Epidermal melanocyte (primary cell): ENCODE measurements around the gene ITGB5.

Experiments
- DNase-seq: peaks from one replicate; pipeline ENCODE4 v3.0.0; 2011; ENCODE audit warnings: low spot score; ENCODE audit not compliant: insufficient read length

ITGB5 gene

GRCh38 chr3:124867511-124867910 lies 19.7 kb downstream of the ITGB5 start:
- DNase-seq: no peak

GRCh38 chr3:124862006-124862405 lies 25.2 kb downstream of the ITGB5 start:
- DNase-seq: no peak

- DNase-seq: no peak
These were observed 26.1 kb downstream of the ITGB5 start for GRCh38 chr3:124861041-124861440.

- peak; percentile 73 for DNase-seq
These were observed 26.6 kb downstream of the ITGB5 start for GRCh38 chr3:124860599-124860998.

- no peak for DNase-seq
These were observed 28.1 kb downstream of the ITGB5 start for GRCh38 chr3:124859025-124859424.

GRCh38 chr3:124858275-124858674 lies 28.9 kb downstream of the ITGB5 start:
- DNase-seq: no peak

- no peak for DNase-seq
These were observed 30.5 kb downstream of the ITGB5 start for GRCh38 chr3:124856677-124857076.

GRCh38 chr3:124854009-124854408 lies 33.2 kb downstream of the ITGB5 start:
- DNase-seq: no peak

GRCh38 chr3:124853446-124853845 lies 33.7 kb downstream of the ITGB5 start:
- DNase-seq: no peak

- no peak for DNase-seq
These were observed 35.3 kb downstream of the ITGB5 start for GRCh38 chr3:124851905-124852304.

- DNase-seq: no peak
These were observed 36.0 kb downstream of the ITGB5 start for GRCh38 chr3:124851136-124851535.

- no peak for DNase-seq
These were observed 36.5 kb downstream of the ITGB5 start for GRCh38 chr3:124850633-124851032.

GRCh38 chr3:124850212-124850611 lies 37.0 kb downstream of the ITGB5 start:
- no peak for DNase-seq

- no peak for DNase-seq
These were observed 38.9 kb downstream of the ITGB5 start for GRCh38 chr3:124848300-124848699.

- DNase-seq: no peak
These were observed 39.3 kb downstream of the ITGB5 start for GRCh38 chr3:124847863-124848262.

GRCh38 chr3:124847051-124847450 lies 40.1 kb downstream of the ITGB5 start:
- no peak for DNase-seq

GRCh38 chr3:124846189-124846588 lies 41.0 kb downstream of the ITGB5 start:
- no peak for DNase-seq

GRCh38 chr3:124845406-124845805 lies 41.8 kb downstream of the ITGB5 start:
- DNase-seq: peak; percentile 64

- no peak for DNase-seq
These were observed 43.5 kb downstream of the ITGB5 start for GRCh38 chr3:124843506-124844177.

- DNase-seq: no peak
These were observed 44.1 kb downstream of the ITGB5 start for GRCh38 chr3:124843047-124843446.

- no peak for DNase-seq
These were observed 45.6 kb downstream of the ITGB5 start for GRCh38 chr3:124841517-124841916.

GRCh38 chr3:124840331-124840730 lies 46.8 kb downstream of the ITGB5 start:
- no peak for DNase-seq

GRCh38 chr3:124839896-124840295 lies 47.3 kb downstream of the ITGB5 start:
- DNase-seq: no peak

GRCh38 chr3:124838963-124839362 lies 48.2 kb downstream of the ITGB5 start:
- DNase-seq: no peak
